ENCODE data around the gene C2CD2. TPM values are rescaled to one million over a fixed set of nuclear protein-coding genes. Genes with fewer than 3 reads are reported as not detected.
"Not testable (repeated sequence)": the region's sequence is repeated elsewhere in the genome, so short reads cannot be mapped to it uniquely, and the experiment has no call there.

C2CD2 gene
- total RNA-seq, 4 donors from 2014 or later, result 9.5 to 37.5 (median 18.3) TPM

DNA sequence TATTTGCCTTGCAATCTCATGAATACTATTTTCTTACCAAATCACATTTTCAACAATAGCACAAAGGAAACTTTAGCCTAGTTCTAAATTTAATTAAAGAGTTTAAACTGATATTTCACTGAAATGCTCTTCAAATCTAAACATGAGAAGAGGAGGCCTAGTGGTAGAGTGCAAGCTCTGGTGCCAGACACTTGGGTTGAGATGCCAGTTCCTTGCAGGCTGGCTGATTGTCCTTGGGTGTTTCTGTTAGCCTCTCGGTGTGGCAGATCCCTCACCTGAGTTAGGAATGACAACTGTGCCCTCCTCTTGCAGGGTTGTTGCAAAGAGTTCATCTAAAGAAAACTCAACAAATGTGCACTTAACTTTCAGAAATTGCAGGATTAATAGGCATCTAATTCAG lies 43.8 kb upstream of the C2CD2 start:
- no peak for DNase-seq
- Histone ChIP-seq H3K27me3 (no peaks in the 10 kb centered on the region), H3K36me3 (no peaks in the 10 kb centered on the region), H3K4me3 (no peak overlapping the region), H3K27ac (no peak overlapping the region), H3K4me1 (no peaks in the 10 kb centered on the region), H3K9me3 (no peaks in the 10 kb centered on the region)
- intact Hi-C loops (cut with DNase I; ENCODE audit: low total_unique reads), result no loop called here
- TF ChIP-seq, protein P1, sequence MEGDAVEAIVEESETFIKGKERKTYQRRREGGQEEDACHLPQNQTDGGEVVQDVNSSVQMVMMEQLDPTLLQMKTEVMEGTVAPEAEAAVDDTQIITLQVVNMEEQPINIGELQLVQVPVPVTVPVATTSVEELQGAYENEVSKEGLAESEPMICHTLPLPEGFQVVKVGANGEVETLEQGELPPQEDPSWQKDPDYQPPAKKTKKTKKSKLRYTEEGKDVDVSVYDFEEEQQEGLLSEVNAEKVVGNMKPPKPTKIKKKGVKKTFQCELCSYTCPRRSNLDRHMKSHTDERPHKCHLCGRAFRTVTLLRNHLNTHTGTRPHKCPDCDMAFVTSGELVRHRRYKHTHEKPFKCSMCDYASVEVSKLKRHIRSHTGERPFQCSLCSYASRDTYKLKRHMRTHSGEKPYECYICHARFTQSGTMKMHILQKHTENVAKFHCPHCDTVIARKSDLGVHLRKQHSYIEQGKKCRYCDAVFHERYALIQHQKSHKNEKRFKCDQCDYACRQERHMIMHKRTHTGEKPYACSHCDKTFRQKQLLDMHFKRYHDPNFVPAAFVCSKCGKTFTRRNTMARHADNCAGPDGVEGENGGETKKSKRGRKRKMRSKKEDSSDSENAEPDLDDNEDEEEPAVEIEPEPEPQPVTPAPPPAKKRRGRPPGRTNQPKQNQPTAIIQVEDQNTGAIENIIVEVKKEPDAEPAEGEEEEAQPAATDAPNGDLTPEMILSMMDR (IDR thresholded peaks at IDR 0.05), result no peak
- TF ChIP-seq POLR2A (IDR thresholded peaks at IDR 0.05), result no peak

DNA sequence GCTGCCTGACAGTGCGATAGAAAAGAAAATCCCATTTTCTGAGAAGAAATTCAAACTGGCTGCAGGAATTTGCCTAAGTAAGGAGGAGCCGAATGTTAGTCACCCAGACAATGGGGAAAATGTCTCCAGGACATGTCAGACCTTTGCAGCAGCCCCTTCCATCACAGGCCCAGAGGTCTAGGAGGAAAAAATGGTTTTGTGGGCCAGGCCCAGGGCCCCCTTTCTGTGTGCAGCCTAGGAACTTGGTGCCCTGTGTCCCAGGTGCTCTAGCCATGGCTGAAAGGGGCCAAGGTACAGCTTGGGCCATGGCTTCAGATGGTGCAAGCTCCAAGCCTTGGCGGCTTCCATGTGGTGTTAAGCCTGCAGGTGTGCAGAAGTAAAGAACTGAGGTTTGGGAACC lies 41.8 kb upstream of the C2CD2 start:
- no peaks in the 10 kb centered on the region for H3K4me1 ChIP-seq
- no peaks in the 10 kb centered on the region for H3K9me3 ChIP-seq
- no peak for TF ChIP-seq POLR2A (IDR thresholded peaks at IDR 0.05)
- TF ChIP-seq, protein P1 (IDR thresholded peaks at IDR 0.05), result no peak
- H3K36me3 ChIP-seq, result no peaks in the 10 kb centered on the region
- H3K27ac ChIP-seq, result no peak overlapping the region
- intact Hi-C loops (cut with DNase I; ENCODE audit: low total_unique reads), result no loop called here
- no peak overlapping the region for H3K4me3 ChIP-seq
- DNase-seq, result no peak
- no peaks in the 10 kb centered on the region for H3K27me3 ChIP-seq

DNA sequence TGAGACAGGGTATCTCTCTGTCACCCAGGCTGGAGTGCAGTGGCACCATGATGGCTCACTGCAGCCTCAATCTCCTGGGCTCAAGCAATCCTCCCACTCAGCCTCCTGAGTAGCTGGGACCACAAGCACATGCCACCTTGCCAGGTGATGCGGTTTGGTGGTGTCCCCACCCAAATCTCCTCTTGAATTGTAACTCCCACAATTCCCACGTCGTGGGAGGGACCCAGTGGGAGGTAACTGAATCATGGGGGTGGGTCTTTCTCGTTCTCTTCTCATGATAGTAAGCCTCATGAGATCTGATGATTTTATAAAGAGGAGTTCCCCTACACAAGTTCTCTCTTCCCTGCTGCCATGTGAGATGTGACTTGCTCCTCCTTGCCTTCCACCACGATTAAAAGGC lies 40.8 kb upstream of the C2CD2 start:
- intact Hi-C loops (cut with DNase I; ENCODE audit: low total_unique reads); DNase-seq; H3K27me3 ChIP-seq; H3K4me1 ChIP-seq; H3K36me3 ChIP-seq; H3K4me3 ChIP-seq; H3K9me3 ChIP-seq; H3K27ac ChIP-seq: not testable (repeated sequence)

DNA sequence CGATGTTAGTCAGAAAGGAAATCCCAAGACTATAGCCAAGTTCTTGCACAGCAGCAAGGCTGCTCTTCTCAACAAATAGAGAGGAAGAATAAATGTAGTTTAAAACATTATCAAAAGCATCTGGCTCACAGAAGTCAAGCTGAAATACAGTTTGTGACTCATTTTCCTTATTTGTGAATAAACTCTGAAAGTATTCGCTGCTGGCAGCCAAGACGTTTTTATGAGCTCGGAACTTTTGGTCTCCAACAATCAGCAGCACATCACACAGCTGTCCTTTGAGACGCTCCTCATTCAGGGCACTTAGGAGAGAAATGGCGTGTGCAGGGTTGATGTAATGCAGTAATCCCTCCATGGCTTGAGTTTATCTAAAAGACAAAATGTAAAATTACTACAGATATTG lies 39.9 kb upstream of the C2CD2 start:
- no peaks in the 10 kb centered on the region for H3K27me3 ChIP-seq
- no peaks in the 10 kb centered on the region for H3K4me1 ChIP-seq
- H3K9me3 ChIP-seq, result no peaks in the 10 kb centered on the region
- intact Hi-C loops (cut with DNase I; ENCODE audit: low total_unique reads), result no loop called here
- DNase-seq, result peak; percentile 31 to 39
- no peak overlapping the region for H3K4me3 ChIP-seq
- H3K36me3 ChIP-seq, result no peaks in the 10 kb centered on the region
- H3K27ac ChIP-seq, result peak overlapping the region in 1 of 2 donors; percentile 53
- TF ChIP-seq POLR2A (IDR thresholded peaks at IDR 0.05), result no peak
- TF ChIP-seq, protein P1 (IDR thresholded peaks at IDR 0.05), result no peak

DNA sequence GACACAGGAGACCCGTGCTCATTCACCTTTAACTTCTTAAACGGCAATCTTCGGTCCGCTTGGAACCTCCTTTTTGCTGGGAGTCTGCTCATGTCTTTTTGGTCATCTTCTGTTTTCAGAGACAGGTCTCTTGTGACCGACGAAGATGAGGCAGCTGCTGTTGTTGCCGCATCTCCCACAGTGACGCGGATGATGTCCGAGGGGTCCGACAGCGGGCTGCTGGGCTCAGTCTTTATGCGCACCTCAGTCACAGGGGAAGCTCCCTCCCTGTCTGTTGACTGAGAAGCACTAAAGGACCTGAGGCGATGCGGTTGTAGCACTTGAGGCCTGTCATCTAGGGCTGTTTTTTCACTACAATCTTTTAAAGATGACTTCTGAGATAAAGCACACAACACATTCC lies 38.8 kb upstream of the C2CD2 start:
- TF ChIP-seq POLR2A (IDR thresholded peaks at IDR 0.05), result no peak
- TF ChIP-seq, protein P1 (IDR thresholded peaks at IDR 0.05), result no peak
- no peak for DNase-seq
- Histone ChIP-seq H3K27ac (no peak overlapping the region), H3K9me3 (no peaks in the 10 kb centered on the region), H3K36me3 (no peaks in the 10 kb centered on the region), H3K27me3 (no peaks in the 10 kb centered on the region), H3K4me1 (no peaks in the 10 kb centered on the region), H3K4me3 (no peak overlapping the region)
- intact Hi-C loops (cut with DNase I; ENCODE audit: low total_unique reads), result no loop called here

DNA sequence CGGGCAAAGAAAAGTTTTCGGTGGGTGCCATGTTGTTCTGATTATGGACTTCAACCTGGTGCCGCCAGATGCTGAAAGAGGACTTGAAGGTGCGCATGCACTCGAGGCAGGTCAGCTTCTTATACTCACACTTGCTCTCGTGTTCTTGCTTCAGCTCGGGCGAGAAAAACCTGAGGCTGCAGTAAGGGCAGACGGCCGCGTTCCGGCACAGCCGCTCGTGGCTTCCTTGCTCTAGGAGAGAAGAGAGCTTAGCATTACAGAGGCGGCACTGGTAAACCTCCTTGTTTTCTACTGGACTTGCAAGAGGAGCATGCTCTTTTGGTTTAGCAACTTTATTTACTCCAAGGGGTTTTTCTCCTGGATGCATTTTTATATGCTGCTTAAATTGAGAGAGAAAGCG lies 37.8 kb upstream of the C2CD2 start:
- no peaks in the 10 kb centered on the region for H3K36me3 ChIP-seq
- intact Hi-C loops (cut with DNase I; ENCODE audit: low total_unique reads), result no loop called here

More for the DNA sequence above, 37.8 kb upstream of the C2CD2 start:
- DNase-seq, result no peak
- no peak for TF ChIP-seq POLR2A (IDR thresholded peaks at IDR 0.05)
- TF ChIP-seq, protein P1 (IDR thresholded peaks at IDR 0.05), result no peak
- H3K27me3 ChIP-seq, result no peaks in the 10 kb centered on the region
- H3K4me1 ChIP-seq, result no peaks in the 10 kb centered on the region
- no peaks in the 10 kb centered on the region for H3K9me3 ChIP-seq
- H3K27ac ChIP-seq, result no peak overlapping the region
- H3K4me3 ChIP-seq, result no peak overlapping the region

All from uterus (tissue), 4 donors.